Fibroblast of lung (primary cell): ENCODE data around the gene MRAS. TPM values are rescaled to one million over a fixed set of nuclear protein-coding genes. Genes with fewer than 3 reads are reported as not detected.

Source experiments
- DNase-seq, 2 donors: peaks; one replicate each; pipeline versions ENCODE4 v3.0.0 to v3.0.0-alpha.2; 2010; ENCODE audit warnings: low read depth in 2 of 2
- H2AFZ ChIP-seq: 2 replicates; pipeline ENCODE4 v1.5.1; 2012; ENCODE audit warnings: low read length, control low read depth, inconsistent platforms
- H3K27ac ChIP-seq: 2 replicates; pipeline ENCODE4 v1.5.1; 2011; ENCODE audit warnings: low read length, control low read depth; ENCODE audit not compliant: insufficient read depth
- H3K27me3 ChIP-seq: 2 replicates; pipeline ENCODE4 v1.5.1; 2011; ENCODE audit warnings: mild to moderate bottlenecking, low read length; ENCODE audit not compliant: control insufficient read depth, insufficient read depth
- H3K36me3 ChIP-seq: 2 replicates; pipeline ENCODE4 v1.5.1; 2011; ENCODE audit warnings: low read length; ENCODE audit not compliant: control insufficient read depth, insufficient read depth
- H3K4me1 ChIP-seq: 2 replicates; pipeline ENCODE4 v1.5.1; 2011; ENCODE audit warnings: low read length; ENCODE audit not compliant: control insufficient read depth, insufficient read depth; ENCODE audit errors: extremely low read depth
- H3K4me2 ChIP-seq: 2 replicates; pipeline ENCODE4 v1.5.1; 2011; ENCODE audit warnings: low read length, control low read depth; ENCODE audit not compliant: insufficient read depth; ENCODE audit errors: extremely low read depth
- H3K4me3 ChIP-seq, 4 experiments: fragments of 200-600 bp in 1 of 4; sonication (generic) in 1 of 4; replicated peaks in 1 of 4; 2 replicates each; pipeline ENCODE4 v1.5.1; 2011 to 2016; ENCODE audit warnings: low read length in 4 of 4, low read depth in 3 of 4, mild to moderate bottlenecking in 3 of 4, control low read depth in 2 of 4, inconsistent platforms in 1 of 4, mixed read lengths in 1 of 4; ENCODE audit not compliant: insufficient read depth in 1 of 4; ENCODE audit errors: control extremely low read depth in 1 of 4
- H3K79me2 ChIP-seq: 2 replicates; pipeline ENCODE4 v1.5.1; 2012; ENCODE audit warnings: mild to moderate bottlenecking, low read length, inconsistent platforms; ENCODE audit not compliant: control insufficient read depth, insufficient read depth
- H3K9ac ChIP-seq: 2 replicates; pipeline ENCODE4 v1.5.1; 2011; ENCODE audit warnings: mild to moderate bottlenecking, low read length, control low read depth; ENCODE audit not compliant: insufficient read depth
- H3K9me3 ChIP-seq: 2 replicates; pipeline ENCODE4 v1.5.1; 2012; ENCODE audit warnings: low read depth, low read length; ENCODE audit not compliant: control insufficient read depth, insufficient read depth
- H4K20me1 ChIP-seq: 2 replicates; pipeline ENCODE4 v1.5.1; 2011; ENCODE audit warnings: low read length; ENCODE audit not compliant: control insufficient read depth, insufficient read depth; ENCODE audit errors: extremely low read depth
- EZH2 ChIP-seq: IDR thresholded peaks from 2 replicates; pipeline ENCODE4 v1.5.1; 2012; ENCODE audit warnings: low read length, control low read depth, mild to moderate bottlenecking; ENCODE audit errors: missing control alignments
- polyA plus RNA-seq, 2 donors: library from polyadenylated mRNA; depleted of rRNA in 1 of 2; stranded (reverse) in 1 of 2; unstranded in 1 of 2; fragments of >200 nt; gene quantifications; 2 replicates each; pipeline ENCODE4 v1.2.1, GENCODE V29; 2011 to 2012; ENCODE audit warnings: missing spikeins in 1 of 2
- total RNA-seq: library from RNA; depleted of rRNA; stranded (reverse); fragments of >200 nt; gene quantifications from 2 replicates; pipeline ENCODE4 v1.2.1, GENCODE V29; 2014
- TF ChIP-seq, protein P1 (sequence below), 2 donors: IDR thresholded peaks in 1 of 2; conservative IDR thresholded peaks in 1 of 2; 1 replicate in 1 of 2; 2 replicates in 1 of 2; pipeline ENCODE4 v1.5.1; 2011 to 2012; ENCODE audit warnings: low read length in 2 of 2, control low read depth in 1 of 2, inconsistent platforms in 1 of 2, low read depth in 1 of 2, mild to moderate bottlenecking in 1 of 2

The MRAS gene
- total and polyA plus RNA-seq, 2 donors (not counting 1 experiment from before 2014, with no cell fraction given), result 35.3 to 73.0 TPM

DNA sequence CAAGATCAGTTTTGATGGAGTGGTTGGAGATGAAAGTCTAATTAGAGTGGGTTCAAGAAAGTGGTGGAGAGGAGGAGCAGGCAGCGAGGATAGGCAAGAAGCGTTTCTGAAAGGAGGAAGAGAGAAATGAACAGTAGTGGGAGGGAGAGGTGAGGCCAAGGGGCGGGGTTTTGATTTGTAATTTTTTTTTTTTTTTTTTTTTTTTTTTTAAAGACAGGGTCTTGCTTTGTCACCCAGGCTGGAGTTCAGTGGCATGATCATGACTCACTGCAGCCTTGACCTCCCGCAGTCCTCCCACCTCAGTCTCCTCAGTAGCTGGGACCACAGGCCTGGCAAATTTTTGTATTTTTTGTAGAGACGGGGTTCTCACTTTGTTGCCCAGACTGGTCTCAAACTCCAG is 36.6 kb downstream of the MRAS start:
- no peaks in the 10 kb centered on the region for H3K79me2 ChIP-seq
- H3K36me3 ChIP-seq, result no peaks in the 10 kb centered on the region
- TF ChIP-seq EZH2, result no peak
- TF ChIP-seq, protein P1, sequence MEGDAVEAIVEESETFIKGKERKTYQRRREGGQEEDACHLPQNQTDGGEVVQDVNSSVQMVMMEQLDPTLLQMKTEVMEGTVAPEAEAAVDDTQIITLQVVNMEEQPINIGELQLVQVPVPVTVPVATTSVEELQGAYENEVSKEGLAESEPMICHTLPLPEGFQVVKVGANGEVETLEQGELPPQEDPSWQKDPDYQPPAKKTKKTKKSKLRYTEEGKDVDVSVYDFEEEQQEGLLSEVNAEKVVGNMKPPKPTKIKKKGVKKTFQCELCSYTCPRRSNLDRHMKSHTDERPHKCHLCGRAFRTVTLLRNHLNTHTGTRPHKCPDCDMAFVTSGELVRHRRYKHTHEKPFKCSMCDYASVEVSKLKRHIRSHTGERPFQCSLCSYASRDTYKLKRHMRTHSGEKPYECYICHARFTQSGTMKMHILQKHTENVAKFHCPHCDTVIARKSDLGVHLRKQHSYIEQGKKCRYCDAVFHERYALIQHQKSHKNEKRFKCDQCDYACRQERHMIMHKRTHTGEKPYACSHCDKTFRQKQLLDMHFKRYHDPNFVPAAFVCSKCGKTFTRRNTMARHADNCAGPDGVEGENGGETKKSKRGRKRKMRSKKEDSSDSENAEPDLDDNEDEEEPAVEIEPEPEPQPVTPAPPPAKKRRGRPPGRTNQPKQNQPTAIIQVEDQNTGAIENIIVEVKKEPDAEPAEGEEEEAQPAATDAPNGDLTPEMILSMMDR (conservative IDR thresholded peaks at IDR 0.05 in 1 of 2, IDR thresholded peaks at IDR 0.05 in 1 of 2; ENCODE audit: low read depth in 1 of 2, low read length in 2 of 2), result no peak
- no peak overlapping the region for H3K4me2 ChIP-seq
- no peaks in the 10 kb centered on the region for H4K20me1 ChIP-seq
- no peak for DNase-seq
- H3K4me1 ChIP-seq, result peaks cover 4% of the 10 kb centered on the region
- no peak overlapping the region for H3K9ac ChIP-seq
- H3K9me3 ChIP-seq, result no peaks in the 10 kb centered on the region
- H2AFZ ChIP-seq, result no peak overlapping the region
- no peaks in the 10 kb centered on the region for H3K27me3 ChIP-seq
- H3K27ac ChIP-seq, result no peak overlapping the region
- no peak overlapping the region for H3K4me3 ChIP-seq

DNA sequence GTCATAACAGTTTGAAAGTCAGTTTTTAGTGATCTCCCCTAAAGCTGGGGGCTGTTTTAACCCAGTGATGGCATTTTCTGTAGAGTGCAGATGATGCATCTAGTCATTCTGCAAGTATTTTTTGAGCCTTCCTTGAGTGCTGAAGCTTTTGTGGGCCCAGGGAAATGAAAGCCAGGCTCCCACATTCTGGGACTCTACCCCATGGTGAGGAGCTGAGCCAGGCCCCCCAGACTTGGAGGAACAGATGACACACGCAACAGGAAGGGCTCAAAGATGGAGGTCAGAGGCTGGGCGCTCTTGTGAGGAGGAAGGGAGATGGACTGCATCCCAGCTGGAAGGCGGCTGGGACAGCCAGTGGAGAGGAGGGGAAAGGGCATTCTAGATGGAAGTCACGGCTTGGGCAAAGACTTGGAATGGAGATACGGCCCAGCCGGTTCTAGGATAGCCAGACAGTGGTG is 40.8 kb downstream of the MRAS start:
- Histone ChIP-seq H3K4me2 (no peak overlapping the region), H4K20me1 (no peaks in the 10 kb centered on the region), H3K9ac (no peak overlapping the region), H3K27me3 (no peaks in the 10 kb centered on the region), H3K4me1 (peaks cover 8% of the 10 kb centered on the region), H3K27ac (no peak overlapping the region), H3K4me3 (no peak overlapping the region), H2AFZ (no peak overlapping the region), H3K79me2 (no peaks in the 10 kb centered on the region), H3K36me3 (no peaks in the 10 kb centered on the region), H3K9me3 (no peaks in the 10 kb centered on the region)
- no peak for TF ChIP-seq EZH2
- TF ChIP-seq, protein P1 (conservative IDR thresholded peaks at IDR 0.05 in 1 of 2, IDR thresholded peaks at IDR 0.05 in 1 of 2; ENCODE audit: low read depth in 1 of 2, low read length in 2 of 2), result no peak
- DNase-seq, result peak in 1 of 2 donors; percentile 52

- H3K9me3 ChIP-seq, result no peaks in the 10 kb centered on the region
- TF ChIP-seq EZH2, result no peak
- TF ChIP-seq, protein P1 (conservative IDR thresholded peaks at IDR 0.05 in 1 of 2, IDR thresholded peaks at IDR 0.05 in 1 of 2; ENCODE audit: low read depth in 1 of 2, low read length in 2 of 2), result no peak
- peaks cover 8% of the 10 kb centered on the region for H3K4me1 ChIP-seq
- H3K27me3 ChIP-seq, result no peaks in the 10 kb centered on the region
- H4K20me1 ChIP-seq, result no peaks in the 10 kb centered on the region
- H3K36me3 ChIP-seq, result no peaks in the 10 kb centered on the region
- no peaks in the 10 kb centered on the region for H3K79me2 ChIP-seq
- no peak overlapping the region for H3K9ac ChIP-seq
- peak overlapping the region; percentile 14 for H3K27ac ChIP-seq
- H3K4me3 ChIP-seq, result no peak overlapping the region
- H2AFZ ChIP-seq, result no peak overlapping the region
- peak overlapping the region; percentile 59 for H3K4me2 ChIP-seq
- DNase-seq, result peak; percentile 49 to 98
Measured at GRCh38 chr3:138389841-138390581, 41.6 kb downstream of the MRAS start.
